SK-N-SH treated with all-trans-retinoic acid at 6 μM for 48 hours (cell line): Measurements from ENCODE around the gene DERL3.

Experiments used
- BACH2 ChIP-seq: fragments of 250-450 bp; sonication (Bioruptor Pico); IDR thresholded peaks from 2 replicates; pipeline ENCODE4 v1.9.0; 2021; ENCODE audit warnings: mild to moderate bottlenecking, borderline replicate concordance
- CSDC2 ChIP-seq: fragments of 250-450 bp; sonication (Bioruptor Pico); IDR thresholded peaks from 2 replicates; pipeline ENCODE4 v1.5.0; 2020; ENCODE audit warnings: mild to moderate bottlenecking, moderate library complexity
- ISL1 ChIP-seq: fragments of 250-450 bp; sonication (Bioruptor Pico); IDR thresholded peaks from 2 replicates; pipeline ENCODE4 v2.1.2; 2022; ENCODE audit warnings: mild to moderate bottlenecking, moderate library complexity
- PPARA ChIP-seq: fragments of 250-450 bp; sonication (Bioruptor Pico); IDR thresholded peaks from 2 replicates; pipeline ENCODE4 v1.5.0; 2020; ENCODE audit warnings: mild to moderate bottlenecking, borderline replicate concordance
- RARB ChIP-seq: fragments of 250-450 bp; sonication (Bioruptor Pico); IDR thresholded peaks from 2 replicates; pipeline ENCODE4 v1.8.0; 2021; ENCODE audit warnings: mild to moderate bottlenecking, moderate library complexity
- SNAI2 ChIP-seq: fragments of 250-450 bp; sonication (Bioruptor Pico); IDR thresholded peaks from 2 replicates; pipeline ENCODE4 v1.5.0; 2020; ENCODE audit warnings: mild to moderate bottlenecking, moderate library complexity
- ZC3H10 ChIP-seq: fragments of 250-450 bp; sonication (Bioruptor Pico); IDR thresholded peaks from 2 replicates; pipeline ENCODE4 v1.5.1; 2021; ENCODE audit warnings: mild to moderate bottlenecking, moderate library complexity
- ZFP30 ChIP-seq: fragments of 450-650 bp; formaldehyde crosslinking; IDR thresholded peaks from 2 replicates; pipeline ENCODE4 v1.5.0; 2022; ENCODE audit warnings: mild to moderate bottlenecking, moderate library complexity
- ZNF565 ChIP-seq: fragments of 450-650 bp; formaldehyde crosslinking; conservative IDR thresholded peaks from 2 replicates; pipeline ENCODE4 v1.5.0; 2020; ENCODE audit warnings: low read depth, mild to moderate bottlenecking, moderate library complexity
- TF ChIP-seq, protein P1 (sequence below): fragments of 250-450 bp; sonication (Bioruptor Pico); IDR thresholded peaks from 2 replicates; pipeline ENCODE4 v1.8.0; 2020; ENCODE audit warnings: mild to moderate bottlenecking, moderate library complexity, borderline replicate concordance
- TF ChIP-seq, protein P2 (sequence below): fragments of 250-450 bp; sonication (Bioruptor Pico); IDR thresholded peaks from 2 replicates; pipeline ENCODE4 v1.8.0; 2021; ENCODE audit warnings: low read depth, mild to moderate bottlenecking, moderate library complexity, borderline replicate concordance
- TF ChIP-seq, protein P3 (sequence below): fragments of 250-450 bp; sonication (Bioruptor Pico); IDR thresholded peaks from 2 replicates; pipeline ENCODE4 v1.5.0; 2020; ENCODE audit warnings: mild to moderate bottlenecking, moderate library complexity

DNA sequence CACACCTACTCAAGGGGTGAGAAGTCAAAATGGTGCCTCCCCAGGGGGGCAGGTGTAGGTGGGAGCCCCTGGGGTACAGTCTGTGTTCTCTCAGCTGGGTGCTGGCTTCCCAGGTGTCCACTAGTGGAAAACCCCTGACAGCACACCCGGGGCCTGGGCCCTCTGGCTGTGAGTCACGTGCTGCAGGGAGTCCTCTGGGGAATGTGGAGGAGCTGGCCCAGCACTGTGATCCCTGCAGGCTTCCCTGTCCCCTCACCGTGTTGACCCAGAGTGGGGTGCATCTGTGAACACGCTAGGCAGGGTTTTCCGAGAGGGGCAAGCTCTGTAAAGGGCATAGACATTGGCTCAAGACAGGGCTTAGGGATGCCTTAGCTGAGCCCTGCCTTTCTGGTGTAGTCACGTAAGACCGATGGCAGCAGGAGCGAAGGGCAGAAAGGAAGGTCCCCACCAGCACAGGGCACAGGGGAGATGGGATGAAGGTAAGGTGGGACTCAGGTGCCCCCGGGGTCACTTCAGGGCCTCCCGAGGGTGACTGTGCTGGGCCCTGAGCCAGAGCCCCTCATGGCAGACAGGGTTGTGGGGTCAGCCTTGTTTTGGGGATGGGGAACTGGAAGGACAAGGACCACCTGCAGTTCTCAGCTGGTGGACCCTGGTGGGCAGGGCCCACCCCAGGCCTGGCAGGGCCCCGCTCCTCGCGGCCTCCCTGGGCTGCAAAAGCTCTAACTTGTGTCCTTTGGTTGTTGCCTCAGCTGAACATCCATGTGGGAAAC lies 14.1 kb downstream of the DERL3 start:
- TF ChIP-seq ZFP30 (CRISPR knock-in tag) (no peak), ISL1 (CRISPR knock-in tag) (no peak), SNAI2 (CRISPR knock-in tag) (no peak), RARB (CRISPR knock-in tag) (no peak), PPARA (no peak), CSDC2 (no peak), BACH2 (no peak), ZNF565 (CRISPR knock-in tag) (no peak), ZC3H10 (CRISPR knock-in tag) (no peak)
- TF ChIP-seq, protein P1, sequence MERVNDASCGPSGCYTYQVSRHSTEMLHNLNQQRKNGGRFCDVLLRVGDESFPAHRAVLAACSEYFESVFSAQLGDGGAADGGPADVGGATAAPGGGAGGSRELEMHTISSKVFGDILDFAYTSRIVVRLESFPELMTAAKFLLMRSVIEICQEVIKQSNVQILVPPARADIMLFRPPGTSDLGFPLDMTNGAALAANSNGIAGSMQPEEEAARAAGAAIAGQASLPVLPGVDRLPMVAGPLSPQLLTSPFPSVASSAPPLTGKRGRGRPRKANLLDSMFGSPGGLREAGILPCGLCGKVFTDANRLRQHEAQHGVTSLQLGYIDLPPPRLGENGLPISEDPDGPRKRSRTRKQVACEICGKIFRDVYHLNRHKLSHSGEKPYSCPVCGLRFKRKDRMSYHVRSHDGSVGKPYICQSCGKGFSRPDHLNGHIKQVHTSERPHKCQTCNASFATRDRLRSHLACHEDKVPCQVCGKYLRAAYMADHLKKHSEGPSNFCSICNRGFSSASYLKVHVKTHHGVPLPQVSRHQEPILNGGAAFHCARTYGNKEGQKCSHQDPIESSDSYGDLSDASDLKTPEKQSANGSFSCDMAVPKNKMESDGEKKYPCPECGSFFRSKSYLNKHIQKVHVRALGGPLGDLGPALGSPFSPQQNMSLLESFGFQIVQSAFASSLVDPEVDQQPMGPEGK = no peak
- TF ChIP-seq, protein P2, sequence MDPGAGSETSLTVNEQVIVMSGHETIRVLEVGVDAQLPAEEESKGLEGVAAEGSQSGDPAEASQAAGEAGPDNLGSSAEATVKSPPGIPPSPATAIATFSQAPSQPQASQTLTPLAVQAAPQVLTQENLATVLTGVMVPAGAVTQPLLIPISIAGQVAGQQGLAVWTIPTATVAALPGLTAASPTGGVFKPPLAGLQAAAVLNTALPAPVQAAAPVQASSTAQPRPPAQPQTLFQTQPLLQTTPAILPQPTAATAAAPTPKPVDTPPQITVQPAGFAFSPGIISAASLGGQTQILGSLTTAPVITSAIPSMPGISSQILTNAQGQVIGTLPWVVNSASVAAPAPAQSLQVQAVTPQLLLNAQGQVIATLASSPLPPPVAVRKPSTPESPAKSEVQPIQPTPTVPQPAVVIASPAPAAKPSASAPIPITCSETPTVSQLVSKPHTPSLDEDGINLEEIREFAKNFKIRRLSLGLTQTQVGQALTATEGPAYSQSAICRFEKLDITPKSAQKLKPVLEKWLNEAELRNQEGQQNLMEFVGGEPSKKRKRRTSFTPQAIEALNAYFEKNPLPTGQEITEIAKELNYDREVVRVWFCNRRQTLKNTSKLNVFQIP (CRISPR knock-in tag) = no peak
- TF ChIP-seq, protein P3, sequence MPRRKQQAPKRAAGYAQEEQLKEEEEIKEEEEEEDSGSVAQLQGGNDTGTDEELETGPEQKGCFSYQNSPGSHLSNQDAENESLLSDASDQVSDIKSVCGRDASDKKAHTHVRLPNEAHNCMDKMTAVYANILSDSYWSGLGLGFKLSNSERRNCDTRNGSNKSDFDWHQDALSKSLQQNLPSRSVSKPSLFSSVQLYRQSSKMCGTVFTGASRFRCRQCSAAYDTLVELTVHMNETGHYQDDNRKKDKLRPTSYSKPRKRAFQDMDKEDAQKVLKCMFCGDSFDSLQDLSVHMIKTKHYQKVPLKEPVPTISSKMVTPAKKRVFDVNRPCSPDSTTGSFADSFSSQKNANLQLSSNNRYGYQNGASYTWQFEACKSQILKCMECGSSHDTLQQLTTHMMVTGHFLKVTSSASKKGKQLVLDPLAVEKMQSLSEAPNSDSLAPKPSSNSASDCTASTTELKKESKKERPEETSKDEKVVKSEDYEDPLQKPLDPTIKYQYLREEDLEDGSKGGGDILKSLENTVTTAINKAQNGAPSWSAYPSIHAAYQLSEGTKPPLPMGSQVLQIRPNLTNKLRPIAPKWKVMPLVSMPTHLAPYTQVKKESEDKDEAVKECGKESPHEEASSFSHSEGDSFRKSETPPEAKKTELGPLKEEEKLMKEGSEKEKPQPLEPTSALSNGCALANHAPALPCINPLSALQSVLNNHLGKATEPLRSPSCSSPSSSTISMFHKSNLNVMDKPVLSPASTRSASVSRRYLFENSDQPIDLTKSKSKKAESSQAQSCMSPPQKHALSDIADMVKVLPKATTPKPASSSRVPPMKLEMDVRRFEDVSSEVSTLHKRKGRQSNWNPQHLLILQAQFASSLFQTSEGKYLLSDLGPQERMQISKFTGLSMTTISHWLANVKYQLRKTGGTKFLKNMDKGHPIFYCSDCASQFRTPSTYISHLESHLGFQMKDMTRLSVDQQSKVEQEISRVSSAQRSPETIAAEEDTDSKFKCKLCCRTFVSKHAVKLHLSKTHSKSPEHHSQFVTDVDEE (CRISPR knock-in tag) = no peak
